Suprapubic skin (tissue), 4 donors: ENCODE measurements around the gene TCF7.

Source experiments
- CTCF ChIP-seq, 2 donors: fragments of 200-600 bp in 1 of 2; fragments of 450-650 bp in 1 of 2; sonication (generic) in 1 of 2; IDR thresholded peaks; one replicate each; pipeline ENCODE4 v1.5.1; 2016 to 2019; ENCODE audit warnings: antibody characterized with exemption in 2 of 2, mild to moderate bottlenecking in 1 of 2, moderate library complexity in 1 of 2
- EP300 ChIP-seq: sonication (generic); formaldehyde crosslinking; IDR thresholded peaks from one replicate; pipeline ENCODE4 v1.6.1; 2017; ENCODE audit warnings: antibody characterized with exemption
- POLR2A ChIP-seq, 2 donors: fragments of 450-650 bp; IDR thresholded peaks; one replicate each; pipeline ENCODE4 v1.6.1; 2017; ENCODE audit warnings: antibody characterized with exemption in 2 of 2, mild to moderate bottlenecking in 2 of 2, moderate library complexity in 2 of 2
- POLR2AphosphoS5 ChIP-seq, 3 donors: sonication (generic); formaldehyde crosslinking; IDR thresholded peaks; one replicate each; pipeline ENCODE4 v1.6.1; 2017; ENCODE audit warnings: antibody characterized with exemption in 3 of 3

- TF ChIP-seq CTCF (IDR thresholded peaks at IDR 0.05): no peak
- TF ChIP-seq POLR2A (IDR thresholded peaks at IDR 0.05): no peak
- no peak for TF ChIP-seq POLR2AphosphoS5 (IDR thresholded peaks at IDR 0.05)
- TF ChIP-seq EP300: no peak
These were observed 27.6 kb downstream of the TCF7 start for GRCh38 chr5:134142052-134142451.
